NAMALWA (cell line): ENCODE data around the gene OR2A42.
"Not testable (repeated sequence)": the region's sequence is repeated elsewhere in the genome, so short reads cannot be mapped to it uniquely, and the experiment has no call there.

Source experiments
- DNase-seq: peaks from one replicate; pipeline ENCODE4 v3.0.0-alpha.2; 2015; ENCODE audit warnings: low spot score

The OR2A42 gene

GRCh38 chr7:144223675-144224074 lies 15.7 kb downstream of the OR2A42 start:
- DNase-seq = not testable (repeated sequence)

- not testable (repeated sequence) for DNase-seq
Observed at GRCh38 chr7:144220531-144220930, 18.9 kb downstream of the OR2A42 start.

DNA sequence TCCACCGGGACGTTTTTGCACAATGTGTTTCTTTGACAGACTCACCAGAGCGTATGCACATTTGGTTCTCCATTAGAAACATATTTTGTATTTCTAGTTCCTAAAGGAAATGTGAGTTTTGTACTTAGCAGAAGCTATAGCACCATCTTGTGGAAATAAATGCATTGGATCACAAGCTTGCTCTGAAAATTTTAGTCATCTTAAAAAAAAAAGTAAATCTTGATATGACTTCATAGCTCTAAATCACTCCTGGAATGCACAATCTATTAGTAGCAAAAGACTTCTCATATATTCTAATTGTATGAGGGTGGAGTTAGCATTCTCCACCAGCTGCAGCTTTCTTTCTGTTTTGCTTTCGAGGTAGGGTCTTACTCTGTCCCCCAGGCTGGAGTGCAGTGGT lies 20.3 kb downstream of the OR2A42 start:
- DNase-seq = not testable (repeated sequence)

- not testable (repeated sequence) for DNase-seq
Observed at GRCh38 chr7:144218581-144218980, 20.8 kb downstream of the OR2A42 start.

DNA sequence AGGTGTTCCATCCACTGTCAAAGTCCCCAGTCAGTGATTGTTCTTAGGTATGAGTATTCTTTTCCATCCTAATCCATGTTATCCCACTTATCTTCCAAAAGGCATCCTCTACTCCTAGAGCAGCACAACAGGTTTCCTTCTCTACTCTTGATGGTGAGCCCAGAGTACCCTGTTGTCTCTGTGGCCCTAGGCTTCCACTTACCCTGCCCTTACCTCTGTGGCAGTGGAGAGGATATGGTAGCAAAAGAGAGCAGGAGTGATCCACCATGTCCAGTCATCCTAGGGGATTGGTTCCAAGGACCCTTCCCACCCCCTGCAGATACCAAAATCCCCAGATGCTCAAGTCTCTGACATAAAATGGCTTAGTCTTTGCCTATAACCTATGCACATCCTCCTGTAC lies 22.2 kb downstream of the OR2A42 start:
- DNase-seq = not testable (repeated sequence)

DNA sequence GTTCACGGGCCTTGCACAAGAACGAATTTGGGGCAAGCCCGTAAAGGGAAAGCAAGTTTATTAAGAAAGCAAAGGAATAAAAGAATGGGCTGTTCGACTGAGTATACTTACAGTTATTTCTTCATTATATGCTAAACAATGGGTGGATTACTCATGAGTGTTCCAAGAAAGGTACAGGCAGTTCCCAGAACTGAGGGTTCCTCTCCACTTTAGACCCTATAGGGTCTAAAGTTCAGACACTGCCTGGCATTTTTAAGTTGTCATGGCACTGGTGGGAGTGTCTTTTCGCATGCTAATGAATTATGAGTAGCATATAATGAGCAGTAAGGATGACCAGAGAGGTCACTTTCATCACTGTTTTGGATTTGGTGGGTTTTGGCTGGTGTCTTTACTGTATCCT lies 34.1 kb downstream of the OR2A42 start:
- not testable (repeated sequence) for DNase-seq

- not testable (repeated sequence) for DNase-seq
Observed at GRCh38 chr7:144203086-144203485, 36.3 kb downstream of the OR2A42 start.

DNA sequence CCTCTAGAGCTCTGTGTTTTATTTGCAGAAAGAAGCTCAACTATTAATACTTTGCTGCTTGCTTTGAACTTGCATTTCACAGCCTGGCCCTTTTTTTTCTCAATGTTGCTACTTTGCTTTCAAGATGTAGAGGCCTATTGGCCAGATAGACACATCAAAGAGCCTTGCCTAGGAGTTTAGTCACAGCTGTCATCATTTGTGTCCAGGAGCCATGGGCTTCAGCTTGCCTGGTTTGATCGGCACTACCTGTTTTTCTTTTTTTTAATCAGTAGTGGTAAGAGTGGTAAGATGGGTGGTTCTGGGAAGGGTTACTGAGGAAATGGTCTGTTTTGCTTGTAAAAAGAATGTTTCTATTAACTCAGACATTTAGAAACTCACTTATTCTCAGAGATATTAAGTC lies 37.4 kb downstream of the OR2A42 start:
- DNase-seq = not testable (repeated sequence)

- not testable (repeated sequence) for DNase-seq
Observed at GRCh38 chr7:144198934-144199333, 40.5 kb downstream of the OR2A42 start.

DNA sequence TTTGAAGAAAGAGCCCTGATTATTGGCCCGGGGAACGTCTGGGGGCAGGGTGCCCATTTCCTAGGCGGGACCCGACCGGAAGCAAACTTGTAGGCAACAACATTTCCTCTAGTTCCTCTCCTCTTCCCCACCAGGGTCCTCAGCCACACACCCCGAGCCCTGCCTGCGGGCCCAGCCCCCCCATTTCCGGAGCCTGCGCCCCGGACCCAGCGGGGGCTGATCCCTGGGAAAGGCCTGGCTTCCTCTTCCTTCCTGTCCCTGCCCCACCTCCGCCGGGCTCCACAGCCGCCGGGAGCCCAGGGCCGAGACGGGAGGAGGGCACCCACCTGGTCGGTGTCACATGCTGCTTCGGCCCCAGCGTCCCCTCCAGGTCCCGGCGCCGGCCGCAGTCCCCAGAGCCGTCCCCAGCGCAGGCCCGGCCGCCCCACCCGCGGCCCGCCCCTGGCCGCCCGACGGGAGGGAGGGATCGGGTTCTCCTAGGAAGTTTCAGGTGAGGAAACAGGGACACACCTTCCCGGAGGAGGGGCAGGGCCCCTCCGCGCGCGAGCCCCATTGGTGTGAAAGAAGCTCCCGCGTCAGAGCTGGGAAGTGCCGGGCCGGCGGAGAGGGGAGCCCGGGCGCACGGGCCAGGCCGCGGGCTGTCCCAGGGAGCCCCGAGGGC lies 44.1 kb downstream of the OR2A42 start, which contains the start of gene ARHGEF35:
TSS of gene ARHGEF35 (minus strand) at position 622 of the 661 bp plus-strand sequence. CDS start 7,450 bp downstream, outside the sequence.
- not testable (repeated sequence) for DNase-seq

DNA sequence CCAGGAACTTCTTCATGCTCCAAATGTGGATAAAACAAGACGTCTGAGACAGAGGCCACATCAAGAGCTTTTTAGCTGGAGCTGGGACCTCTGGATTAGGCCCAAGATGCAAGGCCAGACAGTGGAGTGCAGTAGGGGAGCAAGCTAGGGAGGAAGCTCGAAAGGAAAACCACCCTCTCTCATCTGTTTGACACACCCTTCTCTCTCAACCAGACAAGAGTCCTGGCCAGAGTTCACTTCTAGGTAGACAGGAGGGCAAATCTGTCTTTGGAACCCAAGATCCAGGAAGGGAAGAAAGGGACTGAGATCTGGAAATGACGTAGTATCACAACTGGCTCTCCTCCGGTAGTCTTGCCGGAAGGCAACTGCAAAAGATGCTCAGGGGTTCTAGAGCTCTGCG lies 45.0 kb downstream of the OR2A42 start:
- DNase-seq = not testable (repeated sequence)

DNA sequence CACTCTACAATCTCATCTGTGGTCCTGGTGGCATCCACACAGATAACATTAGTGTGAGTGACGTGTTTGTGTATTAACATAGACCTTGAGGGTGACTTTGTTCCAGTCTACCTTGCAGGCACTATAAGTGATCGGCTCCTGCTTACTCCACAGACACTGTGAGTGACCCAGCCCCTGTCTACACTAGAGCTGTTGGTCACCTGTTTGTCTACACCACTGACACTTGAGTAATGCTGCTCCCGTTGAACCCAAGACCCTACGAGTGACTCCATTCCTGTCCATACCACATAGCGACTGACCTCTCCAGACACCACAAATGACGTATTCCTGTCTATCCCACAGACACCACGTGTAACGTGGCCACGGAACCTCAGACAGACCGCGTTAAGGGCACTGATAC lies 45.6 kb downstream of the OR2A42 start:
- DNase-seq = not testable (repeated sequence)

DNA sequence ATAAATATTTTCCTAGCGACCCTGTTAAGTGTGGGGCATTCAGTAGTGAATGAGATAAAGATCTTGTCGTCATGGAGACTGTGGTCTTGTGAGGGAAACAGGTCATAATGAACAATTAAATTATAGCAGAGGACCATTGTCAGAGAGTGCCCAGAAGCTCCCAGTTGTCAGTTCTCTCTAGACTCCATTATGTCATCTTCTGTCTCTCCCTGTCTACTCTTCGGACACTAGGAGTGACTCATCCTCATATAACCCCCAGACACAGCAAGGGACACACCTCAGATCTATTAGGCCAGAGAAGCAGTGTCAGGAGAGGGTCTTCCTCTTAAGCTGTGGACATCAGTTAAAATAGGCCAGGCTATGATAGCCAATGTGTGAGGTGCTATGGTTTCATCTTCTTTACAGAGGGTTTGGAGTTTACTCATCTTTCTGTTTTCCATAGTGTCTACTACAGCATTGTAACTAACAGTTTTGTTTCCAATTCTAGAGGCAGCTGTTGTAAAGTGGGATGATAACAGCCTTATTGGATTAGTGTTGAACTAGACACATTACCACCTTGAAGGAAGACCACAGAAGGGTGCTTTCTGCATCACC lies 50.7 kb downstream of the OR2A42 start:
- not testable (repeated sequence) for DNase-seq

GRCh38 chr7:144187848-144188247 lies 51.6 kb downstream of the OR2A42 start:
- not testable (repeated sequence) for DNase-seq

GRCh38 chr7:144183166-144183565 lies 56.2 kb downstream of the OR2A42 start, which contains the start of gene CTAGE4:
CTAGE4 (plus strand) TSS chr7:144183466; CDS start chr7:144183504, 38 bp downstream.
- DNase-seq = not testable (repeated sequence)

DNA sequence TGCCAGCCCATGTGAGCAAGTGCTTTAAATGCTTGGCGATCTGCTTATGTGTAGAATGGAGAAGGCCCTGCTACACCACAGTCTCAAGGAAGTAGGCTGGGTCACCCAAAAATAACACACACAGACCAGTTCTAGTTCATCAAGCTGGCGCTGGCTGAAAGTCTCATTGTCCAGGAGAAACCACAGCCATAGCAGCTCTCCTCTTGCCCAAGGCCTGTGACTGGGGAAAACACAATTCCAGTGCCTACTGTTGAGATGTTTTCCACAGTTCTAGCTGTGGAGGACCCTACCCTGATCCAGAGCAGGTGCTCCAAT lies 60.3 kb downstream of the OR2A42 start:
- not testable (repeated sequence) for DNase-seq

DNA sequence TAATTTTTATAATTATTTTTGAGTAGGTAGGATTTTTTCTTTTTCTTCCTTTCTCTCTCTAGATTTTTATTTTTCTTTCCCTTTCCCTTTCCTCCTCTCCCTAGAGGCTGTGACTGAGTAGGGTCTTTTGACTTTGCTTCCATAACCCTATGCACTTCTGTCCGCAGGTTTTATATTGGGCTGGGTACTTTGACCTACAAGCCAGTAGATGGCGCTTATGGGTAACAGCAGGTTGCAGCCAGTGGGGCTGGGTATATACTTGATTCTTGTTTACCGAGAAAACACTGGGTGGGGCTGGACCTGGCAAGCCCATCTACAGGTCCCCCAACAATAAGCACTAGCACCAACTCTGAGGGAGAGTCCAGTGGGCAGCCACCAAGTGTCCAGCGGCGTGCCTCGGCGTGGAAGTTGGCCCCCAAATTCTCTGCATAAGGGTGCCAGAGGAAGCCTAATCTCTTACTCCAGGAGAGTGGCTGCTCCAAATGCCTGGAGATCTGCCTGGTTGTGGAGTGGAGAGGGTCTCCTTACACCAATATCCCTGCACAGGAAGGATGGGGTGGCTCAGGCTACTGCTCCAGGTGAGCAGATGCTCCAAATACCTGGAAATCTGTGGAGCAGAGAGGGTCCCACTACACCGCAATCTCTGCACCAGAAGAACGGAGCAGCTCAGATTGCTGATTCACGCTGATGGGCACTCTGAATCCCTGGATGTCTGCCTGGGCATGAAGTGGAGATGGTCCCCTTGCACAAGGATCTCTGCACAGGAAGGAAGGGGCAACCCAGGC lies 60.8 kb downstream of the OR2A42 start:
- peak; percentile 47 for DNase-seq
